ENCODE data around the gene ADAM12.

The ADAM12 gene

DNA sequence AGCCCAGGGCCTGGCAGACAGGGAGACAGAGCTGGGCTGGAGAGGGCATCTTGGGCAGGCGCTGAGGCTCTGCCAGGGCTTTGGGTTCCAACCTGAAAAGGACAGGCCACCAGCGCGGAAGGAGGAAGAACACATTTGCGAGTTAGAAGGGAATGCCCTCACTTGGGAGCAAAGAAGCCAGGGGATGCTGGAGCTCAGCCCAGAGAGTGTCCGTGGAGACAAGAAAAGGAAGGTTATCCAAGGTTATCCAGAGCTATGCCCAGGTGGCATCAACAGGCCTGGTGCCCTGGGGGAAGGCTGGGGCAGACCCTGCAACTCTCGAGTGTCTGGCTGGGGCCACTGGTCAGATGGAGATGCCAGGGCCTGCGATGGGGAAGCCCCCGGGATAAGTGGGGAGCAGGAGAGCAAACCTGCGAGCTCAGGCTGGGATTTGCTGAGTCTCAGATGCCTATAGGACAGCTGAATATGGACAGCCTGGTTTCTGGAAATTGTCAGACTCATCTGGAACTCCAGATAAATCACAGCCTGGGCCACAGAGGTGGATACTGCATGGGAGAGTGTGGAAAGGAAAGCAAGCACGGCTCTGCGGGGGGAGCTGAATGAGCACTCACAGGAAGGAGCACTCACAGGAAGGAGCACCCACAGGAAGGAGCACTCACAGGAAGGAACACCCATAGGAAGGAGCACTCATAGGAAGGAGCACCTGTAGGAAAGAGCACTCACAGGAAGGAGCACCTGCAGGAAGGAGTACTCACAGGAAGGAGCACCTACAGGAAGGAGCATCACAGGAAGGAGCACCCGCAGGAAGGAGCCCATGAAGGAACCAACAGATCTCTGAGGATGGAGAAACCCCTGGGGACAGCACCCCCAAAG lies 152.1 kb downstream of the ADAM12 start:
- no peak for DNase-seq (ENCODE audit: low read depth in 3 of 3, low spot score in 1 of 3)

DNA sequence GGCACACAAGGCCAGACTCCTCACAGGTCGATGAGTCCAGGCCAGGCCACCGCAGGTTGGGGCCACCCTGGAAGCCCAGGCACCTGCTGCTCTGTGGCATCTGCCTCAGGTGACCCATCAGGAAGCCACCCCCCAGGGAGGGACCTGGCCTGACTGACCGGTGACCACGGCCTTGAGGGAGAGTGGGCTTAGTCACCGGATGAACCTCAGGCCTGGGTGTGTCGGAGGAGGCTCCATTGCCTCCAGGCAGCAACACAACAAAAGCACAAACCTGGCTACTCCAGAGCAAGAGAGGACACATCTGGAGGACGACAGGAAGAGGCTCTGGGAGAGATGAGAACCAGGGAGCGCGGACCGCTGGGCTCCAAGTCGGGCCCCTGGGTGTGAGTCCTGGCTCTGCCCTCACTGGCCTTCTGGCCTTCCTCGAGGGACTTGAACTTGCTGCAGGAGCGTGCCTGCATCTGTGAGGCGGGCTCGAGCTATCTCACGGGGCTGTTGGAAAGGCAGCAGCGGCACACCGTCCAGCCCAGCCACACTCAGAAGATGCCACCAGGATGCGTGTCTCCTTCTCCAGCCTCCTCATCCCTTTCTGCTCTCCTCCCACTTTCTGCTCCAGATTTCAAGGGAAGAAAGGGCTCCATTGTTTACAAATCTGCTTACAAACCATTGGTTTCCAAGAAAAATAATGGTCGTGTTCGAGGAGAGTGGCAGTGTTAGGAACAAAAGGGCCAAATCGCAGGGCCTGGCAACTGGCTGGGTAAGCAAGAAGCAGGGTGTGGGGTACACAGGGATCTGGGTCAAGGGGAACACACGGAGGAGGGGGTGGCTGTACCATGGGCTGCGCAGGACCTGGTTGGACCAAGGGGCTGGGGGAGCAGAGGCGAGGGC lies 152.9 kb downstream of the ADAM12 start:
- no peak for DNase-seq (ENCODE audit: low read depth in 3 of 3, low spot score in 1 of 3)

DNA sequence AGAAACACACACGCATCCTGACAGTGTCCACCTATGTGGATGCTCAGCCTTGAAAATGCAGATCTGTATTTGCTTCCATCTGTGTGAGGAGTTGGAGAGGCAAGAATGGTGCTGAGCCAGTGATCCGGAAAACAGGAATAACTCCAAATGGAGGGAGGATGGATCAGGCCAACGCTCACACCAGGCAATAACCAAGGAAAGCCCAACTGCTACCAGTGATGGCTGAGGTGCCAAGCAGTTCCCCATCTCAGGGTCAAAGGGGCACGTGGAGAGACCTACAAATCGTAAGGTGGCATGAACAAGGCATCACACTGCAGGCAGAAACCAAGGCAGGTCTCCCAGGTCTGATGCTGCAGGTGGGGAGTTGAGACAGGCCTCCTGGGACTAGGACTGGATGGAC lies 153.6 kb downstream of the ADAM12 start:
- no peak for DNase-seq (ENCODE audit: low read depth in 3 of 3, low spot score in 1 of 3)

DNA sequence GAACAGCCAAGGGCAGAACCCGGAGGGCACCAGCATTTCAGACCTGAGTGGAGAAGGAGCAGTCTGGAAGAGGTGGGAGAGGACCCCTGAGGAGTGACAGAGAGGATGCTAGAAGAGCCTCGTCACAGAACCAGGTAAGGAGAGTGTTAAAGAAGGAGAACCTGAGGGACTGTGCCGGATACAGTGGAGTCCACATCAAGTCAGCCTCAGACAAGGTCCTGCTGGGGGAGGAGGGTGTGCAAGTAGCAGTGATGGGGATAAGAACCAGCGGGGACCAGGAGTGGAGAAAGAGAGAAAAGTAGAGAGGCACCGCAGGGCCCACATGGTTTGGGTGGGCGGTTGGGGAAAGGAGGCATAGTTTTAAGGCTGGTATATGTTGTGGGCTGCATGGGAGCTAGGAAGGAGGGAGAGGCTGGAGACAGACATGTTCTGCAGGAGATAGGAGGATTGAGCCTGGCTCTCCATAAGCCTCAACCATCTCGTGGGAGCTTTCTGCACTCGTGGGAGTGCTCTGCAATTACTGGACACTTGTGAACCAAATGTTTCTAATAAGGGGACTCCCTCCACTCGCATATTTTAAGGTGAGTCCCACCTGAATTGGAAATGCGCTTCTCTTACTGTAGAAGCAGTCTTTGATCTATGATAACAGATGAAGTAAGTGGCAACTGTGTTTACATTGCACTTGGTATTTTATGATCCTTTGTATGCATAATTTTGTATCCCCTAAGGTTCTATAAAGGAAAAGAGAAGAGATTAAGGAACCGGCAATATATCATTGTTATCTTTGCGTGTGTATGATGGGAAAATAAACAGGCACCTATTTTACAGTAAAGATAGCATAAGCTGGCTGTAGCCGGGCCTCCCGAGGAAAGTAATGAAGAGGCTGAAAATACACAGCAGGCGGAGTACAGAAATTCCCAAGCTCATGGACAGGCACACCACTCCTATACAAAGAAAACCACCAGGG lies 154.8 kb downstream of the ADAM12 start:
- DNase-seq (ENCODE audit: low read depth in 3 of 3, low spot score in 1 of 3): no peak

DNA sequence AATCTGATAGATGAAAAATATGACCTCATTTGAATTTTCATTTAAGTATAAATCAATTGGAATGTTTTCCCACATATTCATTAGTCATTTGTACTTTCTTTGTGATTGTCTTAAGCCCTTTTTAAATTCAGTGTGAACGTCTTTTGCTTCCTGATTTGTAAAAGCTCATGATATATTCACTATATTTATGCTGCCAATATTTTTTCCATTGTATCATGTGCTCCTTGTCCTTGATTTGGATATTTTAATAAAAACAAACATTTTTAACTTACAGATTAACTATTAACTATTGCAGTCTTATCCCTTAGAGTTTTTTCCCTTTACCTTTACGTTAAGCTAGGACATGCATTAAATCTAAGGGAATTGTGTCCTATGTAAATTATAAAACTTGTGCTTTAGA lies 157.7 kb downstream of the ADAM12 start:
- no peak for DNase-seq (ENCODE audit: low read depth in 3 of 3, low spot score in 1 of 3)

DNA sequence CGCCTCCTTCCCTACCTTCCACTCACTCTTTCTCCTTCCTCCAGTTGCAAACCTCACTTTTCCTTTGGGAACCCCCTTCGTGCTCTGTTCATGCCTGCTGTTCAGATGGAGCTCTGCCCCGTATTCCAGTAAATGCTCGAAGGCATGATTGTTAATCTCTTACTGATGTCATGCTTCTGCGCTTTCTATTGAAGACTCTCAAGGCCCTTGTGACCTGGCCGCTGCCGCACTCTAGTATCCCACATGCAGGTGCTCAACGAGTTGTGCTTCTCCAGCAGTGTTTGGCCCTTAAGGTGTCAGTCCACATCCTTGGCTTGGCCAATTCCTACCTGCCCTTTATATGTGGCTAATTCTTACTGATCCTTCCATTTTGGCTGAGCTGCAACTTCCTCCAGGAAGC lies 158.6 kb downstream of the ADAM12 start:
- no peak for DNase-seq (ENCODE audit: low read depth in 3 of 3, low spot score in 1 of 3)

DNA sequence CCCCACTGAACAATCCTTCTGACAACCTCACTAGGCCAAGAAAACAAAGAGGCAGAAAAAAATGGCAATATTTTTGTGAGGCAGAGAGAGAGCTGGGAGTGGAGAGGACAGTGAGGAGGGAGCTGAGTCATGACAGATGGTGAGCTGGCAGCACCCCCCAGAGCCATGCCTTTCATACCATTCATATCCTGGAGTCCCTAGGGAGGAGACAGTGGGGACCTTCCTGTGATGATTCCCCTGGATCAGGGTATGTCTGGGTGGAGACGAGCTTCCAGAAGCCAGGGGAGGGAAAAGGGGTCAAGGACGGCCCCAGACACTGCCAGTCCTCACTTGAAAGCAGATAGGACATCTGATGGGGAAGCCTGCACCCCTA lies 160.5 kb downstream of the ADAM12 start:
- DNase-seq (ENCODE audit: low read depth in 3 of 3, low spot score in 1 of 3): no peak

DNA sequence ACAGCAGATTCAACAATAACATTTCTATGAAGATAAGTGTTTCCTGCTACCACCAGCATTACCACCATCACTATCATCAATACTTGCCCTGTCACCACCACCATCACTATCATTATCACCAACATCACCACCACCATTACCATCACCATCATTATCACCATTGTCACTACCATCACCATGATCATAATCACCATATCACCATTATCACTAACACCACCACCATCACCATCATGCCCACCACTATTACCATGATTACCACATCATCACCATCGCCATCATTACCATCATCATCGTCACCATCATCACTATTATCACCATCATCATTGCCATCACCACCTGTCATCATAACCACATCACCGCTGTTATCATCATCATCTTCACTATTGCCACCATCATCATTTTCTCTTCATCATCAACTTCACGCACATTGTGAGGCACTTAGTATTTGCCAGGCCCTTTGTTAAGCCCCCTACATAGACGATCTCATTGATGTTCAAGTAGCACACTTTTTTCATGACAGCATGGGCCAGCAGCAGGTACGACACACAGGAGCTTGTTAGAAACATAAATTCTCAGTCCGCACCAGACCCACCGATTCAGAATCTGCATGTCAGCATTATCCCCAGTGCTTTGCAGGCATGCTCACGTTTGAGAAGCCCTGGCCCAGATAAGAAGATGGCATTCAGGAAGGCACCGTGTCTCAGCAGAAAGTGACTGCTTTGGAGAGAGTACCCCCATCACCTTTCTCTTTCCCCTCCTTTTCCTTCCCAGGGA lies 161.1 kb downstream of the ADAM12 start:
- no peak for DNase-seq (ENCODE audit: low read depth in 3 of 3, low spot score in 1 of 3)

DNA sequence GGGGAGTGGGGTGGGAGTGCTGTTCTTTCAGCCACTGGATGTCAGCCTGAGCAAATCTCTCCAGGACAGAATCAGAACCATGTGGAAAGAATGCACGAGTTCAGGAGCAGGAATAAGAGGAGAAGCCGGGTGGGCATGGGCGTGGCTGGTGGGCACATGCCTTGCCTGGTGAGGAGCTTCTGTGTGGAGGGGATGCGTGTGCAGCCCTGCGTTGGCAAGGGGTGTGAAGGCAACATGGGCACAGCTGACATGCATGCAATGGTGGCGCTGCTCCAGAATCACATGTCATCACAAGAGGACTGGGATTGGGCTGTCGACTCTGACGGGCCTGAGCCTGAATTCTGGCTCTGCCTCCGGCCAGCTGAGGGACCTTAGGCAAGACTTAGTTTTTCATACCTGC lies 162.1 kb downstream of the ADAM12 start:
- no peak for DNase-seq (ENCODE audit: low read depth in 3 of 3, low spot score in 1 of 3)

DNA sequence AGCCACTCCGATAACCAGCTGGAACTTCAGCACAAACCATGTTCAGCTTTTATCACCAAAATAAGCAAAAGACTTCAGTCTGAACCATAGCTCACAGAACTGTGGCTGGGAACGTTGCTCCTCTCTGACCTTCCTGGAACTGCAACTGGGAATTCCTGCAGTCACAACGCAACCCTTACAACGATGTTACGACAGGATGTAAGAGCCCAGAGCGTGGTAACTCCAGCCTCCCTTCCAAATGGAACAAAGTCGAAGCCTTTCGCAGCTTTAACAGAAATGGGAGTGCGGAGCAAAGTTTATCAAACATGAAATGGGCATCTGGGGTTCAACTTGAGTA lies 162.6 kb downstream of the ADAM12 start:
- no peak for DNase-seq (ENCODE audit: low read depth in 3 of 3, low spot score in 1 of 3)

DNA sequence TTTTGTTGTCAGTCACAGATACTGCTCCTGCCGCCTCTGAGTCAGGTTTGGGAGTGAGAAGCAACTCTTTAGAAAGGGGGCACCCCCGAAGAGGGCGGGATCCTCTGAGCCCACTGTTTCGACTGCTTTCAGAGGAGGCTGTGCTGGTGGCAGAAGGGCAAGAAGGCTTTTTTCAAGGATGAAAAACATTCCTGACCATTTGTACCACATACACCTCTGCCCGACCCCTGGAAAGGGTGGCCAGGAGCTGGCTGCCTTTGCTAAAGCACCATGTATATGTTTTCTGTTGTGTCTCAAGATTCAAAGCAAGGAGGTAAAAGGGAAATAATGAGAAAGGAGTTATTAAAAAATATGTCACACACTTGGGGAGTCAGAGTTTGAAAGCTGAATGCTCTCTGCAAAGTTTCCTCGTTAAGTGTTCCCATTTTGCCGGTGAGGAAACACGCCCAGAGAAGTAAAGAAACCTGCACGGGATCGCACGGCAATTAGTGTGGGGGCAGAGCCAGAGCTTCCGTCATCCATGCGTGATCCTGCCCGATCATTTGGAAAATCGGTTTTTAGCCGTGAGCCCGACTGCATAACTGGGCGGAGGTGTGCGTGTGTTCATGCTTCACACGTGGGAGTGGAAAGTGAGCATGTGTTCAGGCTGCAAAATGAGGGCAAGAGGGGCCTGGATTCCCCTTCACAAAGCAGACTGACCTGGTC lies 163.2 kb downstream of the ADAM12 start:
- DNase-seq (ENCODE audit: low read depth in 3 of 3, low spot score in 1 of 3): no peak

DNA sequence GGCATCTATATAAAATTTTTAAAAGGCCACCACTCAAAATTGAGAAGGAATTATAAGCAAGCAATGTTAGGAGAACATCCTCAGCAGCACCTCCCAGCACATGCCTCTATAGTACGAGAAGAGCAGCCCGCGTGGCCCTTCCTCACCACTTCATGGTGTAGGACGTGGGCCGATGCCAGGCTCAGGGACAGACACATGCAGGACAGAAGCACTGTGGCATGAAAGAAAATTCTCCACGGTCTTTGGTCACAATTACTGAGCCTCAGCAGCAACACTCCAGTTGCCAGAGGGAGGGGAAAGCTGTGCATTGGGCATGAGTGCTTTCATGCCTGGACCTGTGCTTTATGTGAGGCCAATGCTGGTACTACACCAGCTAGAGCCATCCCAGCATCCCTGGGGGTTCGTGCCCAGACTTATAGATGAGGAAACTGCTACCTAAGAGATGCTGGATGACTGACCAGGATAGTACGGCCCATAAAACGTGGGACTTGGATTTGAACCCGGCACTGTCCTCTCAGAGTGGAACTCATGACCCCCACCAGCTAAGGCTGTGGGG lies 164.7 kb downstream of the ADAM12 start:
- no peak for DNase-seq (ENCODE audit: low read depth in 3 of 3, low spot score in 1 of 3)

DNA sequence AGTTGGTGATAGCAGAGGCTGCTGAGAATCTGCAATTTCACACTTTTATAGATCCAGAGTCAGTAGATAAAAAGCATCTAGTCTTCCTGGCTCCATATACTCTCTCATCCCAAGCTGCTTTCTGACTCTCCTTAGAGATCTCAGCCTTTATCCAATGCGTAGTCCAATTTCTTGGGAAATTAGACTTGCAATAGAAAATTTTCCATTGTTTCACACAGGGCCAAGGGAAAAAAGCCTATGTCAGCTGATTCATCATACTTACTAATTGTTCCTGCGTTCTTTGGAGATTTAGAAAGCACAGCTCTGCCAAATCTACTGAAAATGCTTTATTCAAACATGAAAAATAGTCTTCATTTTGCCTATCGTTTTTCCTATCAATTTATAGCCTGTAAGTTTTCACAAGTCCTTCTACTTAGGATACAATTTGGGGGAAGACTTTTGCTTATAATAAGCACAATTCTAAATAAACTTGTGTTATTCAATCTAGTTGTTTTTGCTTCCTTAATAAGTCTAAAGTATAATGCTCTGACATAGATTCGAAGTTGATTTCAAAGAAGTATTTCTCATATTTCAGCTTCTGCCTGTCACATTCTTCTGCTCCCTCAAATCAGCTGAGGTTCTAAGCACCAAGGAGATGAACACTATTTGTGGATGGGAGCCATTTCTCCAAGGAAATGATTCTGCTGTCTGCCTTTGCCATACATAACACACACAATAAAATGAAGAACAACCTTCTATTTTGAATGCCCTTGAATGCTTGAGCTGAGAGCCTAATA lies 165.4 kb downstream of the ADAM12 start:
- DNase-seq (ENCODE audit: low read depth in 3 of 3, low spot score in 1 of 3): no peak

DNA sequence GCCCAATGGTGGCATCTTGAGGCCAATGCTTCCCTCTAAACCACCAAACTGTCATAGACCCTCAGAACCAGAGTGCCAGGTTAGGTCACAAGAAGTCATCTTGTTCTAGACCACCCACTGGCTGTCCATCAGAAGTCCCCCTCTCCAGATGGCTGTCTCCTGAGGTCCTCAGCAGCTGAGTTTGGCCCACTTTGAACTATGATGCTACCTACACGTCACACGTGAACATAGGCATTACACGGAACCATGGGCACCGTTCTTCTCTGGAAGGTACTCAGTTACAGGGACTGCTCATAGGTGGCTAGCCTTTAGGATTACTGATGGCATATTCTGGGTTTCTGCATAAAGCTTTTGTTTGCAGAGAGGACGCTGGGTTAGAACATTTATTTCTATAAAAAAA lies 166.4 kb downstream of the ADAM12 start:
- DNase-seq (ENCODE audit: low read depth in 3 of 3, low spot score in 1 of 3): no peak

DNA sequence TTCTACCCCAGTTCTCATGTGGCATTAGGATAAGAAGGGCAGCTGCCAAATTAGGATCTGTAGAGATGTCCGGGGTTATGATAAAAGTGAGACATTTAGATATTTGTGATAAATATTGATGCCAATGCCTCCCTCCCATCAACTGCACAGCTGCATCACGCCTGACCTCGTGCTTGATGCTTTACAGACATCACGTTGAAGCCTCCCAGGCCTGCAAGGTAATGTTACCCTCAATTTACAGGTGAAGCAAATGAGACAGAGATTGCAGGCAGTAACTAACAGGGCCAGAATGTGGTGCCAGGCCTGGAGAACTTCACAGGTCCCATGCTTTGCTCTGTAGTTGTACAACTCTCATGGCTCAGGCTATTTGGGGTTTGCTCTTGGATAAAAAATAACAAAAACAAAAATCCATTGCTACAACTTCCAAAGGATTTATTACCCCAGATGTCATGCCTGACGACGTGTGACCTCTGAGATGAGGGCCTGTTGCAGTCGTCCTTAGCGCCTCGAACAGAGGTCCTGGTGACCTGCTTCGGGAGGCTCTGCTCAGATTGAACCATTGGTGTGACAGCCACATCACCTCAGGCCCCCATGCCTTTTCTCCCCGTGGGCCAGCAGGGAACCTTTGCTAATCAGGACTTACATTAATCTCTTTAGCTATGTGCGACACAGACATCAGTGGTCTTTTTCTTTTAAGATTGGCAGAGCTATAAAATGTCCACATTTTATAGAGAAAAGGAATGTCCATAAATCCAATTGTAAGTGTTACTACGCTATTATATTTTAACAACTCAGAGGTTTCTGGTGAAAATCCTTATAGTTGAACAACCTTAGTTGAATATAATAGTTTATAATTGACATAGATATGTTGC lies 169.3 kb downstream of the ADAM12 start:
- no peak for DNase-seq (ENCODE audit: low read depth in 3 of 3, low spot score in 1 of 3)

DNA sequence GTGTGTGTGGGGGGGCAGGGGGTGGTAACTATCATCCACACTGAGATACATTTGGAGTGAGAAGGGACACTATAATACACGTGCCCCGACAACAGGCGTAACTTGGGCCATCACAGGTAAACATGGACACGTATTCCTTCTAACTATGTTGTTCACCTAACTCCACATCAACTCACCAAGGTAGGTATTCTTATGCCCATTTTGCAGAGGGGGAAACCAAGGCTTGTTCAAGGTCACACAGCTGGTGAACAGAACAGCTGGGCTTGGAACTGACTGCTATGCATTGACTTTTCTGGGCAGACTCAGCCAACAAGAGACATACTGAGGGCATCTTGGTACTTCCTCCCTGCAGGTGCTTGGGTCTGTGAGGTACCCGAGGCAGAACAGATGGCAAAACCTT lies 170.1 kb downstream of the ADAM12 start:
- no peak for DNase-seq (ENCODE audit: low read depth in 3 of 3, low spot score in 1 of 3)

DNA sequence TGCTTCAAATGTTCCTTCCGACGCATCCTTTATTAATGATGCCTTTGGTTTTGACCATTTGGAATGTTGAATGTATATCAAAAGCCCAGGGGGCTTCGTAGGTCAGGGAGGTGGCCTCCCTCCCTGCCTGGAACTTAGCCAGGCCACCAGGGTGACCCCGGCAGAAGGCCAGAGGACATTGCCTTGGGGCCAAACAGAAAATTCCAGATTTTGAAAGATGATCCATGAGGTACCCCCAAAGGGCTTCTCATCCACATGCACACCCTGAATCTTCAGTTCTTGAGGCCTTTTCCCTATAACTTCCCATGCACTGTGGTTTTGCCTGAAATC lies 171.7 kb downstream of the ADAM12 start:
- DNase-seq (ENCODE audit: low read depth in 3 of 3, low spot score in 1 of 3): no peak
